WTC11 (cell line): ENCODE results near the gene MYBPC2.

Experiments used
- CREM ChIP-seq: sonication (generic); formaldehyde crosslinking; IDR thresholded peaks from 2 replicates; pipeline ENCODE4 v1.8.1; 2022; ENCODE audit warnings: mild to moderate bottlenecking, missing genetic modification reagents, moderate library complexity
- ETV6 ChIP-seq: sonication (generic); formaldehyde crosslinking; IDR thresholded peaks from 2 replicates; pipeline ENCODE4 v1.8.1; 2022; ENCODE audit warnings: mild to moderate bottlenecking, missing genetic modification reagents
- JUN ChIP-seq: sonication (generic); formaldehyde crosslinking; IDR thresholded peaks from 2 replicates; pipeline ENCODE4 v1.8.0; 2023; ENCODE audit warnings: mild to moderate bottlenecking, missing genetic modification reagents
- NFE2L1 ChIP-seq: sonication (generic); formaldehyde crosslinking; IDR thresholded peaks from 2 replicates; pipeline ENCODE4 v1.8.1; 2023; ENCODE audit warnings: missing genetic modification reagents
- RELA ChIP-seq: sonication (generic); formaldehyde crosslinking; IDR thresholded peaks from 2 replicates; pipeline ENCODE4 v1.8.1; 2022; ENCODE audit warnings: missing genetic modification reagents, mild to moderate bottlenecking, borderline replicate concordance
- SMAD3 ChIP-seq: sonication (generic); formaldehyde crosslinking; IDR thresholded peaks from 2 replicates; pipeline ENCODE4 v1.8.0; 2022; ENCODE audit warnings: missing genetic modification reagents, mild to moderate bottlenecking, borderline replicate concordance
- TF ChIP-seq, protein P1 (sequence below): fragments of 200-600 bp; IDR thresholded peaks from 2 replicates; pipeline ENCODE4 v1.8.0; 2022; ENCODE audit warnings: antibody characterized with exemption
- TF ChIP-seq, protein P2 (sequence below): sonication (generic); formaldehyde crosslinking; IDR thresholded peaks from 2 replicates; pipeline ENCODE4 v1.8.1; 2023; ENCODE audit warnings: mild to moderate bottlenecking, moderate library complexity, missing genetic modification reagents
- TF ChIP-seq, protein P3 (sequence below): sonication (generic); formaldehyde crosslinking; IDR thresholded peaks from 2 replicates; pipeline ENCODE4 v1.8.0; 2022; ENCODE audit warnings: mild to moderate bottlenecking, missing genetic modification reagents
- TF ChIP-seq, protein P4 (sequence below): sonication (generic); formaldehyde crosslinking; IDR thresholded peaks from 2 replicates; pipeline ENCODE4 v1.8.0; 2022; ENCODE audit warnings: mild to moderate bottlenecking, missing genetic modification reagents
- TF ChIP-seq, protein P5 (sequence below): sonication (generic); formaldehyde crosslinking; IDR thresholded peaks from 2 replicates; pipeline ENCODE4 v1.8.1; 2023; ENCODE audit warnings: mild to moderate bottlenecking, missing genetic modification reagents, moderate library complexity
- TF ChIP-seq, protein P6 (sequence below): sonication (generic); formaldehyde crosslinking; IDR thresholded peaks from 2 replicates; pipeline ENCODE4 v1.8.1; 2023; ENCODE audit warnings: mild to moderate bottlenecking, missing genetic modification reagents
- TF ChIP-seq, protein P7 (sequence below): sonication (generic); formaldehyde crosslinking; IDR thresholded peaks from 2 replicates; pipeline ENCODE4 v1.8.0; 2023; ENCODE audit warnings: missing genetic modification reagents
- TF ChIP-seq, protein P8 (sequence below): fragments of 250-450 bp; sonication (Bioruptor Pico); IDR thresholded peaks from 2 replicates; pipeline ENCODE4 v1.8.0; 2021; ENCODE audit warnings: mild to moderate bottlenecking

DNA sequence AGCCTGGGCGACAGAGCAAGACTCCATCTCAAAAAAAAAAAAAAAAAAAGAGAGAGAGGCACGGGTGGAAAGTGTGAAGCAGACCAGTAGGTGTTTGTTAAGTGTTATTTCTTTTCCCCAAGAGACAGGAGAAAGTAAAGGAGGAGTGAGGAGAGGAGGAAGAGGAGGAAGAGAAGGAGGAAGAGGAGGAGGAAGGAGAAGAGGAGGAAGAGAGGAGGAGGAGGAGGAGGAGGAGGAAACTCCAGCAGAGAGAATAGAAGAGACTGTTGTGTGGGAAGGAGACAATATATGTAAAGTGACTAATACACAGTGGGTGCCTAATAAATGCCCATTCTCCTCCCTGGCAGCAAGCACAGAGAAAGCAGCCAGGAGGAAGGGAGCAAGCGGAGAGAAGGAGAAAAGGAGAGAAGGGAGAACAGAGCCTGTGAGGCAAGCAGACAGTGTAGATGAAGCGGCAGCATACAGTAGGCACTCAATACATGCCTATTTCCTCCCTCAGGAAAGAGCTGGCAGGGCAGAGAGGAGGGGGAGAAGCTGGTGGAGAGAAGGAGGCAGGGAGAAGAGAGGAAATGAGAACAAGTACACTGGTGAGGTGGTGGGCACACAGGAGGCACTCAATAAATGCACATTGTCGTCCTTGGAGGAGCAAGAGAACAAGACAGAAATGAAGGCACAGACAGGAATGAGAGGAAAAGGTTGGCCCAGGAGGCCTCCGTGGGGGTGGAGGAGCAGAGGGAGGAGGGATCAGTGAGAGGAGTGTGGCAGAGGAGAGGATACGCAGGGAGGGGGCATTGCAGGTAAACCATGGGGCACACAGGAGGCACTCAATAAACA lies 61.7 kb downstream of the MYBPC2 start:
- TF ChIP-seq, protein P1, sequence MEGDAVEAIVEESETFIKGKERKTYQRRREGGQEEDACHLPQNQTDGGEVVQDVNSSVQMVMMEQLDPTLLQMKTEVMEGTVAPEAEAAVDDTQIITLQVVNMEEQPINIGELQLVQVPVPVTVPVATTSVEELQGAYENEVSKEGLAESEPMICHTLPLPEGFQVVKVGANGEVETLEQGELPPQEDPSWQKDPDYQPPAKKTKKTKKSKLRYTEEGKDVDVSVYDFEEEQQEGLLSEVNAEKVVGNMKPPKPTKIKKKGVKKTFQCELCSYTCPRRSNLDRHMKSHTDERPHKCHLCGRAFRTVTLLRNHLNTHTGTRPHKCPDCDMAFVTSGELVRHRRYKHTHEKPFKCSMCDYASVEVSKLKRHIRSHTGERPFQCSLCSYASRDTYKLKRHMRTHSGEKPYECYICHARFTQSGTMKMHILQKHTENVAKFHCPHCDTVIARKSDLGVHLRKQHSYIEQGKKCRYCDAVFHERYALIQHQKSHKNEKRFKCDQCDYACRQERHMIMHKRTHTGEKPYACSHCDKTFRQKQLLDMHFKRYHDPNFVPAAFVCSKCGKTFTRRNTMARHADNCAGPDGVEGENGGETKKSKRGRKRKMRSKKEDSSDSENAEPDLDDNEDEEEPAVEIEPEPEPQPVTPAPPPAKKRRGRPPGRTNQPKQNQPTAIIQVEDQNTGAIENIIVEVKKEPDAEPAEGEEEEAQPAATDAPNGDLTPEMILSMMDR, result no peak
- TF ChIP-seq ETV6 (CRISPR knock-in tag) (no peak), JUN (CRISPR knock-in tag) (no peak), SMAD3 (no peak), CREM (CRISPR knock-in tag) (no peak), RELA (no peak), NFE2L1 (CRISPR knock-in tag) (no peak)
- TF ChIP-seq, protein P2, sequence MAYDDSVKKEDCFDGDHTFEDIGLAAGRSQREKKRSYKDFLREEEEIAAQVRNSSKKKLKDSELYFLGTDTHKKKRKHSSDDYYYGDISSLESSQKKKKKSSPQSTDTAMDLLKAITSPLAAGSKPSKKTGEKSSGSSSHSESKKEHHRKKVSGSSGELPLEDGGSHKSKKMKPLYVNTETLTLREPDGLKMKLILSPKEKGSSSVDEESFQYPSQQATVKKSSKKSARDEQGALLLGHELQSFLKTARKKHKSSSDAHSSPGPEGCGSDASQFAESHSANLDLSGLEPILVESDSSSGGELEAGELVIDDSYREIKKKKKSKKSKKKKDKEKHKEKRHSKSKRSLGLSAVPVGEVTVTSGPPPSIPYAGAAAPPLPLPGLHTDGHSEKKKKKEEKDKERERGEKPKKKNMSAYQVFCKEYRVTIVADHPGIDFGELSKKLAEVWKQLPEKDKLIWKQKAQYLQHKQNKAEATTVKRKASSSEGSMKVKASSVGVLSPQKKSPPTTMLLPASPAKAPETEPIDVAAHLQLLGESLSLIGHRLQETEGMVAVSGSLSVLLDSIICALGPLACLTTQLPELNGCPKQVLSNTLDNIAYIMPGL (CRISPR knock-in tag), result no peak
- TF ChIP-seq, protein P3, sequence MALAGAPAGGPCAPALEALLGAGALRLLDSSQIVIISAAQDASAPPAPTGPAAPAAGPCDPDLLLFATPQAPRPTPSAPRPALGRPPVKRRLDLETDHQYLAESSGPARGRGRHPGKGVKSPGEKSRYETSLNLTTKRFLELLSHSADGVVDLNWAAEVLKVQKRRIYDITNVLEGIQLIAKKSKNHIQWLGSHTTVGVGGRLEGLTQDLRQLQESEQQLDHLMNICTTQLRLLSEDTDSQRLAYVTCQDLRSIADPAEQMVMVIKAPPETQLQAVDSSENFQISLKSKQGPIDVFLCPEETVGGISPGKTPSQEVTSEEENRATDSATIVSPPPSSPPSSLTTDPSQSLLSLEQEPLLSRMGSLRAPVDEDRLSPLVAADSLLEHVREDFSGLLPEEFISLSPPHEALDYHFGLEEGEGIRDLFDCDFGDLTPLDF (CRISPR knock-in tag), result no peak
- TF ChIP-seq, protein P4, sequence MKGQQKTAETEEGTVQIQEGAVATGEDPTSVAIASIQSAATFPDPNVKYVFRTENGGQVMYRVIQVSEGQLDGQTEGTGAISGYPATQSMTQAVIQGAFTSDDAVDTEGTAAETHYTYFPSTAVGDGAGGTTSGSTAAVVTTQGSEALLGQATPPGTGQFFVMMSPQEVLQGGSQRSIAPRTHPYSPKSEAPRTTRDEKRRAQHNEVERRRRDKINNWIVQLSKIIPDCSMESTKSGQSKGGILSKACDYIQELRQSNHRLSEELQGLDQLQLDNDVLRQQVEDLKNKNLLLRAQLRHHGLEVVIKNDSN, result no peak
- TF ChIP-seq, protein P5, sequence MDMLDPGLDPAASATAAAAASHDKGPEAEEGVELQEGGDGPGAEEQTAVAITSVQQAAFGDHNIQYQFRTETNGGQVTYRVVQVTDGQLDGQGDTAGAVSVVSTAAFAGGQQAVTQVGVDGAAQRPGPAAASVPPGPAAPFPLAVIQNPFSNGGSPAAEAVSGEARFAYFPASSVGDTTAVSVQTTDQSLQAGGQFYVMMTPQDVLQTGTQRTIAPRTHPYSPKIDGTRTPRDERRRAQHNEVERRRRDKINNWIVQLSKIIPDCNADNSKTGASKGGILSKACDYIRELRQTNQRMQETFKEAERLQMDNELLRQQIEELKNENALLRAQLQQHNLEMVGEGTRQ (CRISPR knock-in tag), result no peak
- TF ChIP-seq, protein P6, sequence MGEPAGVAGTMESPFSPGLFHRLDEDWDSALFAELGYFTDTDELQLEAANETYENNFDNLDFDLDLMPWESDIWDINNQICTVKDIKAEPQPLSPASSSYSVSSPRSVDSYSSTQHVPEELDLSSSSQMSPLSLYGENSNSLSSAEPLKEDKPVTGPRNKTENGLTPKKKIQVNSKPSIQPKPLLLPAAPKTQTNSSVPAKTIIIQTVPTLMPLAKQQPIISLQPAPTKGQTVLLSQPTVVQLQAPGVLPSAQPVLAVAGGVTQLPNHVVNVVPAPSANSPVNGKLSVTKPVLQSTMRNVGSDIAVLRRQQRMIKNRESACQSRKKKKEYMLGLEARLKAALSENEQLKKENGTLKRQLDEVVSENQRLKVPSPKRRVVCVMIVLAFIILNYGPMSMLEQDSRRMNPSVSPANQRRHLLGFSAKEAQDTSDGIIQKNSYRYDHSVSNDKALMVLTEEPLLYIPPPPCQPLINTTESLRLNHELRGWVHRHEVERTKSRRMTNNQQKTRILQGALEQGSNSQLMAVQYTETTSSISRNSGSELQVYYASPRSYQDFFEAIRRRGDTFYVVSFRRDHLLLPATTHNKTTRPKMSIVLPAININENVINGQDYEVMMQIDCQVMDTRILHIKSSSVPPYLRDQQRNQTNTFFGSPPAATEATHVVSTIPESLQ (CRISPR knock-in tag), result no peak
- TF ChIP-seq, protein P7, sequence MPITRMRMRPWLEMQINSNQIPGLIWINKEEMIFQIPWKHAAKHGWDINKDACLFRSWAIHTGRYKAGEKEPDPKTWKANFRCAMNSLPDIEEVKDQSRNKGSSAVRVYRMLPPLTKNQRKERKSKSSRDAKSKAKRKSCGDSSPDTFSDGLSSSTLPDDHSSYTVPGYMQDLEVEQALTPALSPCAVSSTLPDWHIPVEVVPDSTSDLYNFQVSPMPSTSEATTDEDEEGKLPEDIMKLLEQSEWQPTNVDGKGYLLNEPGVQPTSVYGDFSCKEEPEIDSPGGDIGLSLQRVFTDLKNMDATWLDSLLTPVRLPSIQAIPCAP (CRISPR knock-in tag), result no peak
- TF ChIP-seq, protein P8, sequence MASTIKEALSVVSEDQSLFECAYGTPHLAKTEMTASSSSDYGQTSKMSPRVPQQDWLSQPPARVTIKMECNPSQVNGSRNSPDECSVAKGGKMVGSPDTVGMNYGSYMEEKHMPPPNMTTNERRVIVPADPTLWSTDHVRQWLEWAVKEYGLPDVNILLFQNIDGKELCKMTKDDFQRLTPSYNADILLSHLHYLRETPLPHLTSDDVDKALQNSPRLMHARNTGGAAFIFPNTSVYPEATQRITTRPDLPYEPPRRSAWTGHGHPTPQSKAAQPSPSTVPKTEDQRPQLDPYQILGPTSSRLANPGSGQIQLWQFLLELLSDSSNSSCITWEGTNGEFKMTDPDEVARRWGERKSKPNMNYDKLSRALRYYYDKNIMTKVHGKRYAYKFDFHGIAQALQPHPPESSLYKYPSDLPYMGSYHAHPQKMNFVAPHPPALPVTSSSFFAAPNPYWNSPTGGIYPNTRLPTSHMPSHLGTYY (CRISPR knock-in tag), result no peak
